Mucosa of rectum (tissue), 2 donors: ENCODE measurements around the gene RGPD3.
"Not testable (repeated sequence)": the region's sequence is repeated elsewhere in the genome, so short reads cannot be mapped to it uniquely, and the experiment has no call there.

Experiments used
- H3K27ac ChIP-seq, 2 donors: one replicate each; pipeline ENCODE4 v1.7.0; 2013; ENCODE audit warnings: inconsistent platforms in 2 of 2, low read depth in 2 of 2, low read length in 2 of 2
- H3K27me3 ChIP-seq, 2 donors: one replicate each; pipeline ENCODE4 v1.7.0; 2013; ENCODE audit warnings: low read length in 2 of 2; ENCODE audit not compliant: control insufficient read depth in 2 of 2, insufficient read depth in 2 of 2
- H3K36me3 ChIP-seq, 2 donors: one replicate each; pipeline ENCODE4 v1.7.0; 2013; ENCODE audit warnings: low read length in 2 of 2; ENCODE audit not compliant: control insufficient read depth in 2 of 2, insufficient read depth in 2 of 2
- H3K4me1 ChIP-seq, 2 donors: one replicate each; pipeline ENCODE4 v1.7.0; 2013; ENCODE audit warnings: low read length in 2 of 2, mild to moderate bottlenecking in 1 of 2; ENCODE audit not compliant: control insufficient read depth in 2 of 2, insufficient read depth in 2 of 2
- H3K4me3 ChIP-seq, 2 donors: one replicate each; pipeline ENCODE4 v1.7.0; 2013; ENCODE audit warnings: low read length in 2 of 2
- H3K9ac ChIP-seq, 2 donors: one replicate each; pipeline ENCODE4 v1.7.0; 2013; ENCODE audit warnings: low read length in 2 of 2, low read depth in 1 of 2, mild to moderate bottlenecking in 1 of 2
- H3K9me3 ChIP-seq, 2 donors: one replicate each; pipeline ENCODE4 v1.7.0; 2013; ENCODE audit warnings: low read length in 2 of 2; ENCODE audit not compliant: control insufficient read depth in 2 of 2
- donor health status: healthy.
- donor health status: Normal muscosa, but diverticular disease.

RGPD3 gene

DNA sequence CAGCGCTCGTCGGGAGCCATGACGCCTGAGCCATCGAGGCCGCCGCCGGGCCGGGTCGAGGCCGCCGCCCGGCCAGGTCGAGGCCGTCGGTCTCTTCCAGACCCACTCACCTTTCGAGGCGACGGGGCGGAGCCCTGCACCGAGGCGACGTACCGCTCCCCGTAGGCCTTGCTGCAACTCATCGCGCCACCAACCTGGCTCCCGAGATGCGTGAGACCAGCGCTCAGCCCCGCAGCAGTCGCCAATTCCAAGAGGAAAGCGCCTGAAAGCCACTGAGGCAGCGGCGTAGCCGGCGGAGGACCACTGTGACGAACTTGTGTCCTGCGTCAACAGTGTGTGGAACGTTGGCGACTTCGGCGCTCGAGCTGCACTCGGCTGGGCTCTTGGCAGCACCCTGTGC lies at the start of gene RGPD3:
TSS of gene RGPD3 (minus strand) at position 307 of the 400 bp plus-strand sequence. CDS start at position 182, 125 bp downstream.
- H3K27me3 ChIP-seq, H3K4me3 ChIP-seq, H3K27ac ChIP-seq, H3K9ac ChIP-seq, H3K36me3 ChIP-seq, H3K9me3 ChIP-seq, H3K4me1 ChIP-seq: not testable (repeated sequence)

DNA sequence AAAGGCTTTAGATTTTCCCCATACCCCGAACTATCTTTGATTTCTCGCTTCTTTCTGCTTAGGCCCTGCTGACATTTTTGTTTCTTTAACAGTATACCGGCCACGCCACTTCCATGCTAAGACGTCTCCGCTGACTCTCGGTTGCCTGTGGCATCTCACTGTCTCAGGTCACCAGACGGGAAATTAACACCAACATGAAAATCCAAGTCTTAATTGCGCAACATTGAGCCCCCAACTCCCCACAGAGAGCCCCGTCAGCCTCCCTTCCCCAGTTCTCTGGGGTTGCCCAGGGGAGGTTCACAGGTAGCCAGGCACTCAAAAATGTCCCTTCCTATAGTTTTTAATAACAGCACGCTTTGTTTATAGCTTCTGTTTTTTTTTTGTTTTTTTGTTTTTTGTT lies 49.1 kb upstream of the RGPD3 start:
- no peaks in the 10 kb centered on the region for H3K9me3 ChIP-seq
- H3K4me1 ChIP-seq, result no peaks in the 10 kb centered on the region
- H3K36me3 ChIP-seq, result no peaks in the 10 kb centered on the region
- H3K27me3 ChIP-seq, result no peaks in the 10 kb centered on the region
- H3K27ac ChIP-seq, result no peak overlapping the region
- H3K9ac ChIP-seq, result no peak overlapping the region
- no peak overlapping the region for H3K4me3 ChIP-seq

DNA sequence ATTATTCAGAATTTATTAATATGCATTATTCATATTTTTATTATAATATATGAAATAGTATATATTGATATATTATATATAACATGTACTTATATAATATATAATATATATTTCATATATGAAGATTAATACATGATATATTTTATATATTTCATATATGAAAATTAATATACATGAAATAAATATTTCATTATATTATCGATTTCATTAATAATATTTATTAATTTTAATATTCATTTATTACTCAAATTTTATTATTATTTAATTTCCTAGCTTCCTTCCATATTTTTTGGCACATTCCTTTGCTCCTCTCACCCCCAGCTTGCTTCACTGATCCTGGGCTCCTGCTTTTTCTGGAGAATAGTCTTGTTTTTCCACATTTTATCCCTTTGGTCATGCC lies 48.7 kb upstream of the RGPD3 start:
- Histone ChIP-seq H3K9me3 (no peaks in the 10 kb centered on the region), H3K27ac (no peak overlapping the region), H3K4me1 (no peaks in the 10 kb centered on the region), H3K36me3 (no peaks in the 10 kb centered on the region), H3K9ac (no peak overlapping the region), H3K27me3 (no peaks in the 10 kb centered on the region), H3K4me3 (no peak overlapping the region)

DNA sequence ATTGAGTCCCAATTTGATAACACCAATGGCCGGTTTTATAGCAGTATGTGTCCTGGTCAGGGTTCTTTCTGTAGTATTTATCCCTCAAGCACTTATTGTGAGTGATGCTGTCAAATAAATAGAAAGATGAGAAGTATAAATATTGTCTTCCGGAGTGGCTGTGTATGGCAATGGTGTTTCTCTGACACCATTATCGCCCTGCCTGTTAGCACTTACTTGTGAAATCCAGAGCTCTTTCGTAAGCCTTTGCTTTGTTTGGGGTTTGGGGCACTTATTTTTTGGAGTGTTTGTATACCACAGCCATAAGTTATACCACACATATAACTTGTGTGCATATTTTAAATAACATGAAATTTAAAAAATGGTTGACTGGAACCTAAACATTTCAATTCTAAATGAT lies 48.2 kb upstream of the RGPD3 start:
- Histone ChIP-seq H3K27me3 (no peaks in the 10 kb centered on the region), H3K27ac (no peak overlapping the region), H3K9ac (no peak overlapping the region), H3K9me3 (no peaks in the 10 kb centered on the region), H3K4me1 (no peaks in the 10 kb centered on the region), H3K4me3 (no peak overlapping the region), H3K36me3 (no peaks in the 10 kb centered on the region)

GRCh38 chr2:106514827-106515226 lies 46.6 kb upstream of the RGPD3 start:
- H3K9ac ChIP-seq, H3K36me3 ChIP-seq, H3K9me3 ChIP-seq, H3K27me3 ChIP-seq, H3K4me1 ChIP-seq, H3K27ac ChIP-seq, H3K4me3 ChIP-seq: not testable (repeated sequence)

GRCh38 chr2:106513391-106513790 lies 45.2 kb upstream of the RGPD3 start:
- H3K4me3 ChIP-seq, H3K36me3 ChIP-seq, H3K9ac ChIP-seq, H3K27me3 ChIP-seq, H3K9me3 ChIP-seq, H3K27ac ChIP-seq, H3K4me1 ChIP-seq: not testable (repeated sequence)

DNA sequence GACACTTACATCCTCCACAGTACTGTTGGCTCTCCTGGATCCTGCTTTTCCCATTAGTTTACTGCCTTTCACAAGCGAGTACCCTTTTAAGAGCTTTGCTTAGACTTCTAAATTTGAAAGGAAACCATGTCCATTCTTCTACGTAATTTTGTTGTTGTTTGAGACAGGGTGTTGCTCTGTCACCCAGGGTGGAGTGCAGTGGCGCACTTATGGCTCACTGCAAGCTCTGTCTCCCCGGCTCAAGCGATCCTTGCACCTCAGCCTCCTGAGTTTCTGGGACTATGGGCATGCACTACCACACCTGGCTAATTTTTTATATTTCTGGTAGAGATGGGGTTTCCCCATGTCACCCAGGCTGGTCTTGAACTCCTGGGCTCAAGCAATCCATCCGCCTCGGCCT lies 43.7 kb upstream of the RGPD3 start:
- H3K9me3 ChIP-seq, H3K9ac ChIP-seq, H3K4me1 ChIP-seq, H3K4me3 ChIP-seq, H3K27ac ChIP-seq, H3K27me3 ChIP-seq, H3K36me3 ChIP-seq: not testable (repeated sequence)

DNA sequence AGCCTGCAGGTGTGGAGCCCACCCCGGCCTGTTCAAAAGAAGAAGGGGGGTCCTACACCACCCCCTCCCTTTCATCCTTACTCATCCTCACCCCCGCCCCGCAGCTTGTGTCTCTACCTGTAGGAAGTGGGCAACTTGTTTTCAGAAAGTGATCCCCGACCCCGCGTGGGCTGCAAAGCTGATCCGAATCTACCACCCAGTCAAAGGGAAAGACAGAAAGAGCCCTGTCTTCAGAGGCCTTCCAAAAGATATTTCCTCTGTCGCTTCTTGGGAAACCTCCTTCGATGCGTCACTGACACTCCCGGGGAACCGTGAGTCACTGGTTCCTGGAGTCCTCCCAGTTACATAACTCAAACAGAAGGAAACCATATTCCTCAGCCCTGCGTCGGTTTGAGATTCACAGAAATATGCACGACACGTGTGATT lies 43.3 kb upstream of the RGPD3 start:
- not testable (repeated sequence) for H3K27ac ChIP-seq, H3K4me1 ChIP-seq, H3K4me3 ChIP-seq, H3K9me3 ChIP-seq, H3K9ac ChIP-seq, H3K36me3 ChIP-seq, H3K27me3 ChIP-seq

GRCh38 chr2:106510791-106511190 lies 42.6 kb upstream of the RGPD3 start:
- H3K27ac ChIP-seq, H3K27me3 ChIP-seq, H3K9ac ChIP-seq, H3K4me3 ChIP-seq, H3K4me1 ChIP-seq, H3K9me3 ChIP-seq, H3K36me3 ChIP-seq: not testable (repeated sequence)

DNA sequence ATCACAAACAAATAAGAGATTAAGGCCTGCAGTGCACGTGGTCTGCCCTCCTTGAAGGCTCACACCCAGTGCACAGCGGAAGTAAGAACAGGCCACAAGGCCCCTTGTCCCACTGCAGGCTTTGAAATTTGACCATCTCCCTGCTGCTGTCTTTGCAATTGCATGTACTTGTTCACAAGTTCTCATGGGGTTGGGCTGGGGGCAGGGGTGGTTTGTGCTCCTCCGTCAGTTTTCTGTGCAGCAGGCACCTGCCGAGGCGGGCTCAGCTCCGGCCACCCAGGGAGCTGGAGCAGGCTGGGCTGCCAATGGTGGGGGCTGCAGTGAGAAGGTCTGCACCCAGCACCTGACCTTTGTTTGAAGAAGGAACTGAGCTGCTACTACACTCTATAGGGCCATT lies 41.2 kb upstream of the RGPD3 start:
- not testable (repeated sequence) for H3K27ac ChIP-seq, H3K4me1 ChIP-seq, H3K9ac ChIP-seq, H3K9me3 ChIP-seq, H3K27me3 ChIP-seq, H3K36me3 ChIP-seq, H3K4me3 ChIP-seq

GRCh38 chr2:106508660-106509373 lies 40.6 kb upstream of the RGPD3 start:
- not testable (repeated sequence) for H3K27me3 ChIP-seq, H3K27ac ChIP-seq, H3K4me1 ChIP-seq, H3K9me3 ChIP-seq, H3K4me3 ChIP-seq, H3K36me3 ChIP-seq, H3K9ac ChIP-seq
